ENCODE results near the gene DCD. TPM values are rescaled to one million over a fixed set of nuclear protein-coding genes. Genes with fewer than 3 reads are reported as not detected.

DCD gene
- total and polyA plus RNA-seq, 10 of the 15 experiments (the other 5 are each of a cell fraction or from before 2014, with no cell fraction given), result not detected

GRCh38 chr12:54634795-54635194 lies 13.4 kb downstream of the DCD start, which contains the start of gene LACRT:
LACRT (minus strand) TSS chr12:54634895; CDS start chr12:54634841, 54 bp downstream.
- RAD21 ChIA-PET (ENCODE audit: unreplicated experiment), result no interaction called here
- 43% methylated on average over 2 of the region's 2 CpGs for WGBS (ENCODE audit: insufficient coverage, insufficient replicate concordance, low lambda C conversion rate, missing lambda C conversion rate)
- H3K36me3 ChIP-seq (ENCODE audit: control insufficient read depth in 2 of 2, insufficient read depth in 2 of 2, low read length in 1 of 2), result no peaks in the 10 kb centered on the region
- no peak for ATAC-seq
- no peaks in the 10 kb centered on the region for H3K79me2 ChIP-seq (ENCODE audit: control insufficient read depth, insufficient read depth, low read length)
- no peaks in the 10 kb centered on the region for H3K4me1 ChIP-seq (ENCODE audit: control insufficient read depth, insufficient read depth, low read length)
- no peak within 1 kb of the TSS for H3K4me2 ChIP-seq (ENCODE audit: control insufficient read depth, insufficient read depth)
- no TSS peak for BruUV-seq (replicated peaks)
- DNase-seq (ENCODE audit: low read depth, low spot score), result no peak
- no peaks in the 10 kb centered on the region for H4K20me1 ChIP-seq (ENCODE audit: control insufficient read depth, insufficient read depth)
- CTCF ChIA-PET, result interaction anchor here (0.5 kb wide), 1 partner anchor 12 kb away, joined by 3 read pairs; no protein-coding TSS in a partner anchor
- TF ChIP-seq RUNX3 (IDR thresholded peaks at IDR 0.05; ENCODE audit: low read length) (no peak), NFXL1 (IDR thresholded peaks at IDR 0.05; ENCODE audit: borderline replicate concordance) (no peak), IKZF1 (conservative IDR thresholded peaks at IDR 0.05) (no peak), E2F4 (IDR thresholded peaks at IDR 0.05; ENCODE audit: low read depth, low read length) (no peak), CBFB (IDR thresholded peaks at IDR 0.05; ENCODE audit: low read depth) (no peak), ZBTB4 (CRISPR knock-in tag; IDR thresholded peaks at IDR 0.05) (no peak), TCF7 (IDR thresholded peaks at IDR 0.05; ENCODE audit: borderline replicate concordance) (no peak), SMC3 (IDR thresholded peaks at IDR 0.05; ENCODE audit: borderline replicate concordance, low read length) (no peak), NFIC (IDR thresholded peaks at IDR 0.05; ENCODE audit: low read depth, low read length) (no peak), REST (IDR thresholded peaks at IDR 0.05; ENCODE audit: low read depth, low read length) (no peak), RBBP5 (conservative IDR thresholded peaks at IDR 0.05) (no peak), ZNF207 (IDR thresholded peaks at IDR 0.05; ENCODE audit: borderline replicate concordance) (no peak)
- no peak within 1 kb of the TSS for H3K9ac ChIP-seq (ENCODE audit: control insufficient read depth, insufficient read depth, low read length)
- intact Hi-C loops (cut with micrococcal nuclease; ENCODE audit: unreplicated experiment) (no loop called here), in situ Hi-C loops (cut with MboI) (no loop called here)
- SMC1A ChIA-PET (ENCODE audit: uncharacterized antibody, unreplicated experiment), result no interaction called here
- H3K27me3 ChIP-seq (replicated peaks in 1 of 2; ENCODE audit: control insufficient read depth in 2 of 2, insufficient read depth in 2 of 2, low read length in 1 of 2), result no peaks in the 10 kb centered on the region; a peak in 1 of 4 replicates
- H3K4me3 ChIP-seq, result no peak within 1 kb of the TSS
- POLR2A ChIA-PET, result interaction anchor here (0.7 kb wide), 1 partner anchor 1314 kb away, joined by 3 read pairs; no protein-coding TSS in a partner anchor
- H3K27ac ChIP-seq (ENCODE audit: control insufficient read depth, insufficient read depth), result no peak within 1 kb of the TSS
- H2AFZ ChIP-seq (ENCODE audit: control insufficient read depth, low read depth, low read length), result no peak within 1 kb of the TSS
- H3K9me3 ChIP-seq (replicated peaks; ENCODE audit: control insufficient read depth, insufficient read depth, low read length), result no peaks in the 10 kb centered on the region
- no peak for FAIRE-seq
